GM21717 (cell line): ENCODE data around the gene ECSIT.

Experiments
- ATAC-seq: cut with Tn5 transposase; IDR thresholded peaks from one replicate; pipeline ENCODE4 v1.9.1; 2021; ENCODE audit warnings: mild to moderate bottlenecking, moderate library complexity; ENCODE audit not compliant: unreplicated experiment

Gene ECSIT

DNA sequence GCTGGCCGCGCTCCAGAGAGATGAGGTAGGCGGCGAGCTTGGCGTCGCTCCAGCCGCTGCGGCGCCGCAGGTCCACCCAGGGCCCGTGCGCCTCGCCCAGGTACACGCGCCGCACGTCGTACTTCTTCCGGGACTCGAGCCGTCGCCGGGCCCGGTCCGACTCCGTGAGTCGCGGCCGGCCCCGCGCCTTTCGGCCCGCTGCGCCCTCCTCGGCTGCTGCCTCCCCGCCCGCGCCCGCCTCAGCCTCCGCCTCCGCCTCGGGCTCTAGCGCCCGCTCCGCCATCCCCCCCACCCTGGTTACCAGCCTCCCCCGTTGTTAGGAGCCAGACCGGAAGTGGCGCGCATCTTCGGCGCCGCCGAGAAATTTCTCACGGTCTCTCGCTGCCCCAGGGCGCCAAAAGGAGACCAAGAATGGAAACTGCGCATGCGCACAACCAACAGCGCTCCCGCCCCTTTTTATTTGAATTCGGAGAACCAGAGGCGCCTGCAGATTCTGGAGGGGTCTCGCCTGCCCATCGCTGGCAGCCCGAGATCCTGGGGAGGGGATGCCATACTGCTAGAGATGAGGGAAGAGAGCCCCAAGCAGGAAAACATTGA, 23.3 kb downstream of the ECSIT start, which contains the start of gene ZNF653:
ZNF653 (minus strand) TSS at position 336 of the 597 bp plus-strand sequence; CDS start at position 283, 53 bp downstream.
- peak; percentile 35 for ATAC-seq

DNA sequence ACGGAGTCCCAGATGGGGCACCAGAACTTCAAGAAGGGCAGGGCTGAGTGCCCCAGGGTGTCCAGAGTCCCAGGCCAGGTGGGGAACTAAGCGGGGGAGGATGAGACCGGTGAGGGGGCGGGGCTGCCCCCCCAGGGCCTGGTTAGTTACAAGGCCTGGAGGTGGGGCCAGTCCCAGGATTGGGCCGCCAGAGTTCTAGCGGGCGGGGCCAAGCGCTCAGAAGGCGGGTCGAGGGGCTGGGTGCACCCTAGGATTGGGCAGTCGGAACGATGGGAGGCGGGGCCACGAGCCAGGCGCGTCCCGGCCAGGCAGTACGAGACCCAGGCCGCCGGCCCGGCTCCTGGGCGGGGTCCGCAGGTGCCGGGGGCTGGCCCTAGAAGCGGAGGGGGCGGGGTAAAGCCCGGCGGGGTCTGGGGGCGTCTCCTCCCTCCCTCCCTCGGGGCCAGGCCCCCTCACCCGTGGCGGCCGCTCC, 23.9 kb downstream of the ECSIT start:
- peak; percentile 79 for ATAC-seq

DNA sequence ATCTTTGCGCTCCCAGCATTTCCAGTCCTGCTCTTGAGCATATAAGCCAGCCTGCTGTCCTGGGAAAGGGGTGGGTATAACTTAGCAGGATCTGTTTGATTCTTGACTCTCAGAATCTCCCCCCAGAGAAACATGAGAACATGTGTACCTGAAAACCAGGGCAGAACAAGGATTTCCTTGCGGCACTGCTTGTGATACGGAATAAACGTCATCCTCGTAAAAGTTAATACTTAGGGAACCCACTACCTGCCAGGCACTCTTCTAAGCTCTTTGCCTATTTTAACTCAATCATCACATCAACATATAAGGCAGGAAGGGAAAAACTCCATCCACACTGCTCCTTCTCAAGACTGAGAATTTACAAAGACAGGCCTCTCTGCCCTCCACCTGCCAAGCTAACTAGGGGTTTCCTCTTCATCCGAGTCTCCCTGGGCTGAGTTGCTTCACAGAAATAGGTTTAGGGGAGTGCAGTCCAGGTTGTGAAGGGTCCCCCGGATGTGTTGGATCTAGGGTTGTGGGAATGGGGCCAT, 24.4 kb downstream of the ECSIT start:
- ATAC-seq: no peak

DNA sequence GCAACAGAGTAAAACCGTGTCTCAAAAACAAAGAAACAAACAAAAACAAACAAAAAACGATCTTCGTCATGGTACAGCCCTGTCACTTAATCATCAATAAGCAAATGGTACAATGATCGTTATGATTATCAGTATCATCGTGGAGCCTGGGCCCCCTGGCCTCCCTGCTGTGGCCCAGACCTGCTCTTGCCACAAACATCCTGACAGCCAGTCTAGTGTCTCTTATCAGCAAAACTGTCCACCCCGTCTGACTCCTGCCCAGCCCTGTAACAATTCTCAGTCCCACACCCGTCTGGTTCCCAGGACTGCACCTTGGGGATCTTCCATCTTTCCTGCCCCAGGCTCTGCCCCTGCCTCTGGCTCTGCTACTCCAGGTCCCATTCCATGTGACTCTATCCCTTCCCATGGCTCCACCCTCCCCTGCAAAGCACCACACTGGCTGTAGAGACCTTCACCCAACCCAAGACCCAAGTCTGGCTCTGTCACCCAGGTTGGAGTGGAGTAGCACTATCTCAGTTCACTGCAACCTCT, 29.0 kb downstream of the ECSIT start:
- ATAC-seq: no peak

DNA sequence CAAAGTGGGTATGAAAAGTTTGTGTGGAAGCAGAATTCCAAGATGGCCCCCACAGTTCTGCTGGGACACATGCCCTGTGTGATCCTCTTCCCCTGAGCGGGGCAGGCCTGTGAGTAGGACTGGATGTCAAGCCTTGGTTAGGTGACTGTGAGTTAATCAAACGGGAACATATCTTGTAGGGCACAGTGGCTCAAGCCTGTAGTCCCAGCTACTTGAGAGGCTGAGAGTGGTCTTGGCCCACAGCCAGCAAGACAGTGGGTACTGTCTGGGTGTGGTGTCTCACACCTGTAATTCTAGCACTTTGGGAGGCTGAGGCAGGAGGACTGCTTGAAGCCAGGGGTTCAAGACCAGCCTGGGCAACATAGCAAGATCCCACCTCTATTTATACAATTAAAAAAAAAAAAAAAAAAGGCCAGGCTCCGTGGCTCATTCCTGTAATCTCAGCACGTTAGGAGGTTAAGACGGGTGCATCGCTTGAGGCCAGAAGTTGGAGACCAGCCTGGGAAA, 29.7 kb downstream of the ECSIT start:
- no peak for ATAC-seq

DNA sequence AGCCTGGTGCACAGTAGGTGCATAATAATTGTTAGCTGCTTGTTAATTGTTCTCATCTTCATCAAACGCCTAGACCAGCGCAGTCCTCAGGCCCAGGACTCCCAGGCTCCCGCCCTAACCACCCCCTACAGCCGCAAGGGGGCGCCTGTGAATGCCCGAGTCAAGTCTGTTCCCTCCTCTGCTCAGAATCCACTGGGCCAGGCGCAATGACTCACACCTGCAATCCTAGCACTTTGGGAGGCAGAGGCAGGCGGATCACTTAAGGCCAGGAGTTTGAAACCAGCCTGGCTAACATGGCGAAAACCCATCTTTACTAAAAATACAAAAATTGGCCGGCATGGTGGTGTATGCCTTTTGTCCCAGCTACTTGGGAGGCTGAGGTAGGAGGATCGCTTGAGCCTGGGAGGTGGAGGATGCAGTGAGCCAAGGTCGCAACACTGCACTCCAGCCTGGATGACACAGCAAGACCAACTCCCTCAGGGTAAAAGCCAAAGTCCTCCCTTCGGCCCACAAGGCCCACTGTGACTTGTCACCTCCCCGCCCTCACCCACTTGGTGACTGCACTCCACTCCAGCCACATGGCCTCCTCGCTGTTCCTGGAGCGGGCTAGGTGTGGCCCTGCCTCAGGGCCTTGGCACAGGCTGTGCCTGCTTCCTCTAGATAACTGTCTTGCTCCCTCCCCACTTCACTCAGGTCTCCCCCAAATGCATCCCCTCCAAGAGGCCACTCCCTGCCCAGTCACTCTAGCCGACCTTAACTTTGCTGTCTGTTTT, 32.4 kb downstream of the ECSIT start:
- no peak for ATAC-seq

DNA sequence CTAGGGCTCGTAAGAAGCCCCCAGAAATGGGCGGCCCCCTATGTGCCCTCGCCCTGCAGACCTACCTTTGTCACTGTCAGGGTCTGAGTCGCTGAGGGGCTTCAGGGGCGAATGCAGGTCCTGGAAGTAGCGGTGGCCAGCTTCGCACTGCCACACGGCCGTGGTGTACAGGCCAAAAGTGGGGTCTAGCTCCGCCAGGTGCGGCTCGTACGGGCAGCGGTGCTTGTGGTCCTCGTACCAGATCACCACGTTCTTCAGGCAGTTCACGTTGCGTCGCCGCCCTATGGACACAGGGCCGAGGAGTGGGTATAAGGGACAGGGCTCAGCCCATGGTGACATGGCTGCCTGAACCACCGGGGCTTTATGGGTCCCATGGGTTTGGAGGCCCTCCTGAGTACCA, 33.0 kb downstream of the ECSIT start:
- ATAC-seq: no peak

DNA sequence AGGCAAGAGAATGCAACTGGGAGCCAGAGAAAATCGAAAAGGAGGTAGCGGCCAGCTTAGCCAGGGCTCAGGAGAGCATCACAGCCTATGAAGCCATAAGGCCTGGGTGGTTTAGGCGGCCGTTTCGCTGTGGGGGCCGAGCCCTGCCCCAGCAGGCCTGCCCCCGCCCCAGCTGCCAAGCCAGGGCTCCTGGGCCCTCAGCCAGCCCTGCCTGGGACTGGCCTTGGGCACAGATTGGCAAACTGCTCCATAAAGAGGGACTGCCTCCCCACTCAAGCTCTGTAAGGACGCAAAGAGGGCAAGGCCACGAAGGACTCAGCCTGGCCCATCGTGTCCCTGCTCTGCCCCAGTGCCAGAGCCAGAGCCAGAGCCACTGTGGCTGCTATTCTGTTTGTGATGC, 33.5 kb downstream of the ECSIT start:
- no peak for ATAC-seq

DNA sequence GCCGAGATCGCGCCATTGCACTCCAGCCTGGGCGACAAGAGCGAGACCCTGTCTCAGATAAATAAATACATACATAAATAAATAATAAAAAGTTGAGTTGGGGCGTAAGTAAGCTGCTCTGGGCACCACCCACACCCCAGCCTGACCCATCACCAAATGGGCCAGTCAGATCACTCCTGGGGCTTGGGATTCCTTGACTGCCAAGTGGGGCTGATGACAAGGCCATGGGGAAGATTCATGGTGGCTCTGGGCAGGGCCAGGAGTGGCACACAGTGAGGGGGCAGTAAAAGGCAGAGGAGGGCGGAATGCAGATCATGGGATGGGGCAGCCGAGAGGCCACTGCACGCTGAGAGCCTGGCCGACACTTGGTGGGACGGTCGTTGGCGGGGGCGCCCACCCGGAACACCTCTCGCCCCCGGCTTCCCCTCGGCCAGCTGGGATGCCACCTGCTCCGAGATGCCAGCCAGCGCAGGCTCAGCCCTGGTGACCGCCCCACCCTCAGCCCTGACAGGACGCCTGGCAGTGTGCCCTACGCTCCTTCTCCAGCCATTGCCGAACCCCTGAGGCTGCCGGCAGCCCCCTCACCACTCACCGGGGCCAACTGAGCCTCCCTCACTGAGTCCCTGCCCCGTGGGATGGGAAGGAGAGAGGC, 34.2 kb downstream of the ECSIT start:
- no peak for ATAC-seq

DNA sequence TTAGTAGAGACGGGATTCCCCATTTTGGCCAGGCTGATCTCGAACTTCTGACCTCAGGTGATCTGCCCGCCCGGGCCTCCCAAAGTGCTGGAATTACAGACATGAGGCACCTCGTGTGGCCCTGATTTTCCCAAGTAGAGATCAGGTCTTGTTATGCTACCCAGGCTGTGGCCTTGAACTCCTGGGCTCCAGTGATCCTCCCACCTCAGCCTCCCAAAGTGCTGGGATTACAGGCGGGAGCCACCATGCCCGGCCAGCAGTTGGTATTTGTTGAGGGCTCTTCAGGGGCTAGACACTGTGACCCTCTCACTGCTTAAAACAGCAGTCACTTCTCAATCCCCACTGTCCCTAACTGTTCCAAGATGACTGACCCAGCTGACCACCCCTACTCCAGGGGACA, 39.6 kb downstream of the ECSIT start:
- no peak for ATAC-seq

DNA sequence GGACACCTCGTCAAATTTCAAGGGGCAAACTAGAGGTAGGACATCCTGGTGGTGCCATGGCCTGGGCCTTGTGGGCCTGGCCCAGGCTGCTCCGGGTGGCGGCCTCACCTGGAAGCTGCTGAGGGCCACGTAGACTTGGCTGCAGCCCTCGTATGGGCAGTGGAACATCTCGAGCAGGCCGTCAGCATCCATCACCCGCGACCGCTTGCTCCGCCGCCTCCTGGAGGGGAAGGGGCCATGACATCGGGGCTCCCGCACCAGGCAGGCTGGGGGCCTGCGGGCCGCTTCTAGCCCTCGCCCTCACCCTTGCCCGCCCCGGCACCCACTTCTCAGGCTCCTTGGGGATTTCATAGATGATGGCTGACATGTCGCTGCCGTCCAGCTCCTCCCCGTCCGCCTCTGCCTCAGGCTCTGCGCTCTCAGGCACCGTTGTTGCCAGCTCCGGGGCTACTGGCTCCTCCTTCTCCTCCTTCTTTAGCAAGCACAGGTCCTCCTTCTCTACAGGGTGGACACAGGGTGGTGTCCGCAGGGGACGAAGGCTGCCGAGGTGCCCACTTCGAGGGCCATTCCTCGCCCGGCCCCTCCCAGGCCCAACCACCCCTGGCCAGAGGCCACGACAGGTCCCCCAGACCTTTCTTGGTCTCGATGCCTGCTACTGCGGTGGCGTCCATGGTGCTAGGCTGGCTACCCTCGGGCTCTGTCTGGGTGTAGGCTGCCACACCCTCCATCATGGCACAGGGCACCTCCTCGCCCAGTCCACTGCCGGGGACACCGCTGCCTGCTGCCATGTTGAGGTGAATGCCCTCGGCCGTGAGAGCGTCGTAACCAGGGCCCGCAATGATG, 42.1 kb downstream of the ECSIT start:
- ATAC-seq: no peak

DNA sequence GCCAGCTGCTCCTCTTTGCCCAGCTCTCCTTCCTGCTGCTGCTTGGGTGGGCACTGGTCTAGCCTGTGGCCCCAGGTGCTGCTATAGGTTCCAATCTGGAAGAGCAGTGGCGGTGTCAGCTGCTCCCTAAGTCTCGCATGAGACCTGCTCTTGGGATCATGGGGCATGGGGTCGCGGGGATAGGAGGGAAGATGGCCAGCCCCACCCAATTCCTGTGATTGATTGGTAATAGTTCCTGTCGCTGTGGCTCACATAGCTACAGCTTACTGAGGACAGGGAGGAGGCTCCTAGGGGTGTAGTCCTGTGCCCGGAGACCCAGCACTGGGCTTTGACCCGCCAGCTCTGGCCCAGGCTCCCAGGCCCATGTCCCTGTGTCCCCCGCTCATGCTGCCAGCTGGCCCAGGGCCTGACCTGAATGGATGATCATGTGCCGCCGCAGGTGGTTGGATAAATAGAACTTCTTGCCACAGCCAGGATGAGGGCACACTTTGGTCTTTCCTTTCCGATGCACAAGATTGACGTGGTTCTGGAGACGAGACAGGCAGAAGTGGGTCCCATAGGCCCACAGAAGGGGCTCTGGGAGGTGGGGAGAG, 43.6 kb downstream of the ECSIT start:
- ATAC-seq: no peak

DNA sequence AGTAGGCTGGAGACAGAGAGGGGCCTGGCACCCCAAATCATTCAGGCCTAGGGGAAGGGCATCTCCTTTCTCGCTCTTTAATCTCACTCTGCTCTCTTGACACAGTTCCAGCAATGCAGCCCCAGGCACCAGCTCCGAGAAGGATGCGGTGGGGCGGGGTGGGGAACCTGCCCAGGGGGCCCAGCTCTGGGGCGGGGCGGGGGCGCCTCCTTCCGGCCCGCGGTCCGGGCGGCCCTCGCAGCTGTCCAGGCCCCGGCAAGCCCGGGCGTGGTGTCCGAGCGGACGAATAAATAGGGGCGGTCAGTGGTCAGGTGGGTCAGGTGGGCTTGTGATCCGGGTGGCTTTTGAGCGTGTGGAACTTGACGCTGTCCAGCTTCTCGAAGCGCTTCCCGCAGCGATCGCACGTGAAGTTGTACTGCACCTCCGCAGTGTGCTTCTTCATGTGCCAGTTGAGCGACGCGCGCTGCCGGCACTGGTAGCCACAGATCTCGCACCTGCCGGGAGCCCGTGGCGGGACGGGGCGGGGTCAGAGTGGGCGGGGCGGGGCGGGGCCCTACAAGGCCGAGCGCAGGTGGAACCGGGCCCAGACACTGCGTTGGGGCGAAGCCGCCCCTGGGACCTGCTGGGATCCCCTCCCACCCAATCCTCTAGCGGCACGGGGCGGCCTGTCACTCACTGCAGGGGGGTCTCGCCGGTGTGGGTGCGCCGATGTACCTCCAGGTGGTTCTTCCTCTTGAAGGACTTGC, 45.4 kb downstream of the ECSIT start:
- no peak for ATAC-seq

DNA sequence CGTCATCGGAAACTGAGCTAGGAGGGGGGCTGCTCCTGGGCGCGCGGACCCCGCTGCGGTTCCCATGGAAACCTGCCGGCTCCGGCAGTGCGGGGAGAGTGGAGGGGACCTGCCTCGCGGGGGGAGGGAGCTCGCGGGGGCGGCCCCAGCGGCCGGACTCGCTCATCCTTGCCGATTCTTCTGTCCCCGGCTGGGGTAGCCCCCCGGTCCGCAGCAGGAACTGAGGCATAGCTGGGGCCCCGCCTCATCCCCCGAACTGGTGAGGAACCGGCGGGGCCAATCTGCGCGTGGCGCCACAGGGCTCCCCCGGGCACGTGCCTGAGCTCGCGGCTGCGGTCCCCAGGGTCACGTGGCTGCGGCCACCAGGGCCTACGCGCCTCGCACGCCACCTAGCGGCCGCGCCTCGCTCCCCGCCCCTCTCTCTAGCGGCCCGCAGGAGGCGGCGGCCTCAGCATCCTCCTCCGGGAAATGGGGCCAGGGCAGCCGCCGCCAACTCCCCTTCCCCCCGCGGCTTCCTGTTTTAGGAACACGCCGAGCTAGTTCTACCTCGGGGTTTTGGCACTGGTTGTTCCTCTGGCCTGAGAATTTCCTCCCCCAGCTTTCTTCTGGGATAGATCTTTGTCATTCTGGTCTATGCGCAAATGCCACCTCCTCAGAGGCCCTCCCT, 46.4 kb downstream of the ECSIT start:
- ATAC-seq: no peak

DNA sequence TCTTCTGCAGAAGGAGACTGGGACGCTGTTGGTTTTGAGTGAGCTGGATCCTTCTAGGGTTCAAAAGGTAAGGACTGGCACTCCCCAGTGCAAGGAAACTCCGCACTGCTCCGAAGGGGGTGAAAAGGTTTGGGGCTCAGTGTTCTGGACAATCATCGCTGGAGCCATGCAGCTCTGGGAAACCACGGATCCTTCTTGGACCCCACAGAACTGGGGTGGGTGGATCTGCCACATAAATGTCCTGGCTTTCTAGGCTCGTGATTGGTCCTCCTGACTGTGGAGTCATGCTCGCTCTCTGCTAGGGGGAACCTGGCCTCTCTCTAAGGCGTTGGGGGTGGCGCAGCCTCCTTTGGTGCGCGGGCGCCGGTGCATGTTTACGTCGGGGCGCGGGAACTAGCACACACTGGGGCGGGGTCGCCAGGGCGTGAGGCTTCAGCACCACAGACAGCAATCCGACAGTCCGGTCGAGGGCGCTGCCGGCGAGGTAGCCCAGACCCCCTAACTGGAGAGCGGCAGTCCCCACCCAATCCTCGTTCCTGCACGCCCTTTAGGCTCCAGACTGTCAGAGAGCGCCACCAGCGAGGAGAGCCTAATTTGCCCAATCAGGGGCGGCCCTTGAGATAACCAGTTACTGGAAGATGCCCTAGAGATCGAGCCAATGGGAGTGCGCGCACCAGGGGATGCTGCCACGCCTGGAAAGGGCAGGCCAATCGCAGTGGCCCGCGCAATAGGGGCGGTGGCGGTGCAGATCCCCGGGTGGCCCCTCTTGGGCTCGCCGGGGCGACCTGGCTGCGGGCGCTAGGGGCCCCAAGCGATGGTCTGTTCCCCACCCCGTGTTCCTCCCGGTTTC, 47.2 kb downstream of the ECSIT start:
- no peak for ATAC-seq

DNA sequence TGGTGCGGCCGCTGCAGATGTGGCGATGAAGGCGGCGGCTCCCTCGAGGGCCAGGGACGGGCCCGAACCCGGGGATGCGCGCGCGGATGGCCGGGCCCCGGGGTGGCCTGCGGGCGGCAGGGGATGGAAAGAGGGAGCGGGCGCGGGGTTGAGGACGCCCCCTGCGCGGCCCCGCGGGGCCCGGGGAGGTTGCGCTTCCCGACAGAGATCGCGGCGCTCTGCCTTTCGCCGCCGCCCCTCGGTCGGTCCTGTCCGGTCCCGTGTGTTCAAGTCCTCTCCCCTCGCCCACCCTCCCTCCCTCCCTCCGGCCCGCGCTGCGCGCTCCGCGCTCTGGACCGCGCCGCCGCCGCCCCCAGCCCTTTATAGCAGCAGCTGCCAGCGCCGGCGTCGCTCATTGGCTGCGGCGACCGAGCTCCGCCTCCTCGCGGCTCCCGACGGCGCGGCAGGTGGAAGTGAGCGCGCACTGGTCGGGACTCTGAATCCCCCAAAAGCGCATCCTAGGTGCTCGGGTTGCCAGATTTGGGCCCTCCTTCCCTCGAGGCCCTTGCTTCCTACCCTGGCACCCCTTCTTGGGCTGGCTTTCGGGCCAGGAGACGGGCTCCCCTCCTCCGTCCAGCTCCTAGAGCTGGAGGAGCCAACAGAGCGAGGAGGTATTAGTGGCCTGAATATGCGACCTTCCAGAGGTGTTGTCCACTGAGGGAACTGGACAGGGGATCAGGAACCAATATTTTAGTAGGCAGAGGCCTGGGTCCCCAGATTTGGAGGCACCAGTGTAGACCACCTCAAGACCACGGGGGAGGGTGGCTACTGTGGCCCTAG, 48.0 kb downstream of the ECSIT start, which contains the start of gene ELAVL3:
ELAVL3 (minus strand) TSS at position 332 of the 819 bp plus-strand sequence. CDS start 438 bp downstream, outside the sequence.
- no peak for ATAC-seq
